Tibial nerve (tissue), 4 donors: ENCODE data around the gene STRN3. TPM values are rescaled to one million over a fixed set of nuclear protein-coding genes. Genes with fewer than 3 reads are reported as not detected.

ENCODE experiments used
- DNase-seq, 2 donors: peaks; one replicate each; pipeline ENCODE4 v3.0.0-alpha.2; 2019; ENCODE audit warnings: low spot score in 2 of 2
- H3K27ac ChIP-seq, 4 donors: fragments of 200-600 bp; sonication (generic) in 3 of 4; one replicate each; pipeline ENCODE4 v1.5.1; 2017 to 2019; ENCODE audit warnings: mild to moderate bottlenecking in 1 of 4
- H3K27me3 ChIP-seq, 2 donors: fragments of 200-600 bp; sonication (generic) in 1 of 2; one replicate each; pipeline versions ENCODE4 v1.5.1 to v1.6.0; 2017 to 2019
- H3K36me3 ChIP-seq, 3 donors: fragments of 200-600 bp; sonication (generic); one replicate each; pipeline ENCODE4 v1.5.1; 2018 to 2019
- H3K4me1 ChIP-seq, 4 donors: fragments of 200-600 bp; sonication (generic) in 3 of 4; one replicate each; pipeline ENCODE4 v1.5.1; 2017 to 2019
- H3K4me3 ChIP-seq, 4 donors: fragments of 200-600 bp; sonication (generic) in 3 of 4; one replicate each; pipeline ENCODE4 v1.5.1; 2017 to 2019; ENCODE audit warnings: mild to moderate bottlenecking in 1 of 4, moderate library complexity in 1 of 4
- H3K9me3 ChIP-seq, 4 donors: fragments of 200-600 bp; sonication (generic) in 3 of 4; one replicate each; pipeline ENCODE4 v1.5.1; 2017 to 2019
- EP300 ChIP-seq, 2 donors: sonication (generic); formaldehyde crosslinking; IDR thresholded peaks; one replicate each; pipeline ENCODE4 v1.6.1; 2017; ENCODE audit warnings: antibody characterized with exemption in 2 of 2, mild to moderate bottlenecking in 1 of 2
- POLR2A ChIP-seq, 2 donors: fragments of 450-650 bp; IDR thresholded peaks; one replicate each; pipeline ENCODE4 v1.6.1; 2017; ENCODE audit warnings: antibody characterized with exemption in 2 of 2, mild to moderate bottlenecking in 2 of 2, moderate library complexity in 2 of 2
- WGBS, 2 donors: methylation state at CpG; one replicate each; pipeline ENCODE4 v1.1.5; 2018; 5-methylcytosine and 5-hydroxymethylcytosine counted together
- total RNA-seq, 4 donors: library from RNA; depleted of rRNA; stranded (reverse); fragments of >200 nt; gene quantifications; one replicate each; pipeline ENCODE4 v1.1.0, GENCODE V29; 2016
- TF ChIP-seq, protein P1 (sequence below), 5 experiments: fragments of 200-600 bp in 3 of 5; fragments of 450-650 bp in 2 of 5; sonication (generic) in 3 of 5; IDR thresholded peaks; one replicate each; pipeline ENCODE4 v1.5.1; 2016 to 2019; ENCODE audit warnings: antibody characterized with exemption in 5 of 5, mild to moderate bottlenecking in 3 of 5, moderate library complexity in 2 of 5

STRN3 gene, protein sequence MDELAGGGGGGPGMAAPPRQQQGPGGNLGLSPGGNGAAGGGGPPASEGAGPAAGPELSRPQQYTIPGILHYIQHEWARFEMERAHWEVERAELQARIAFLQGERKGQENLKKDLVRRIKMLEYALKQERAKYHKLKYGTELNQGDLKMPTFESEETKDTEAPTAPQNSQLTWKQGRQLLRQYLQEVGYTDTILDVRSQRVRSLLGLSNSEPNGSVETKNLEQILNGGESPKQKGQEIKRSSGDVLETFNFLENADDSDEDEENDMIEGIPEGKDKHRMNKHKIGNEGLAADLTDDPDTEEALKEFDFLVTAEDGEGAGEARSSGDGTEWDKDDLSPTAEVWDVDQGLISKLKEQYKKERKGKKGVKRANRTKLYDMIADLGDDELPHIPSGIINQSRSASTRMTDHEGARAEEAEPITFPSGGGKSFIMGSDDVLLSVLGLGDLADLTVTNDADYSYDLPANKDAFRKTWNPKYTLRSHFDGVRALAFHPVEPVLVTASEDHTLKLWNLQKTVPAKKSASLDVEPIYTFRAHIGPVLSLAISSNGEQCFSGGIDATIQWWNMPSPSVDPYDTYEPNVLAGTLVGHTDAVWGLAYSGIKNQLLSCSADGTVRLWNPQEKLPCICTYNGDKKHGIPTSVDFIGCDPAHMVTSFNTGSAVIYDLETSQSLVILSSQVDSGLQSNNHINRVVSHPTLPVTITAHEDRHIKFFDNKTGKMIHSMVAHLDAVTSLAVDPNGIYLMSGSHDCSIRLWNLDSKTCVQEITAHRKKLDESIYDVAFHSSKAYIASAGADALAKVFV
- total RNA-seq, result 10 to 100 TPM; 33.5 to 68.8 (median 57.0) TPM

DNA sequence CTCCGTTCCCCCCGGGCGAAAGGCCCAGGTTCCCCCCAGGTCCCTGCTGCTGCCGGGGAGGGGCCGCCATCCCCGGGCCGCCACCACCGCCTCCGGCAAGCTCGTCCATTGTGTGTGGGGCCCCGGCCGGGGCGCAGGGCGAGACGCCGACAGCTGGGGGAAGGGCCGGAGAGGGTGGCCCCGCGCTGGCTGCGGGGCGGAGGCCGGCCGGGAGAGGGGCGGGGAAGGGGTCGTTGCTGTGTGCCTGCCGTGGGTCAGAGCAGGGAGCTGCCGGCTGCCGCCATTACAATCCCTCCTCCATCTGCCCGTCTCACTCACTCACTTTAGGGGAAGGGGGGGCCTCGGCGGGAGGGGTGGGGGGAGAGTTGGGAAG lies at the start of gene STRN3:
TSS of gene STRN3 (minus strand) at position 303 of the 373 bp plus-strand sequence. CDS start at position 109, 194 bp downstream.
- DNase-seq, result no peak
- Histone ChIP-seq H3K27me3 (no peaks in the 10 kb centered on the region), H3K27ac (peak within 1 kb of the TSS; percentile 99 to 100 (median 100)), H3K36me3 (peaks cover 0 to 2% (median 0%) of the 10 kb centered on the region in 3 donors), H3K9me3 (no peaks in the 10 kb centered on the region), H3K4me3 (peak within 1 kb of the TSS; percentile 66 to 99 (median 90)), H3K4me1 (peaks cover 0 to 44% (median 9%) of the 10 kb centered on the region in 4 donors)
- TF ChIP-seq POLR2A (IDR thresholded peaks at IDR 0.05), result no peak
- TF ChIP-seq EP300 (IDR thresholded peaks at IDR 0.05), result no peak
- TF ChIP-seq, protein P1, sequence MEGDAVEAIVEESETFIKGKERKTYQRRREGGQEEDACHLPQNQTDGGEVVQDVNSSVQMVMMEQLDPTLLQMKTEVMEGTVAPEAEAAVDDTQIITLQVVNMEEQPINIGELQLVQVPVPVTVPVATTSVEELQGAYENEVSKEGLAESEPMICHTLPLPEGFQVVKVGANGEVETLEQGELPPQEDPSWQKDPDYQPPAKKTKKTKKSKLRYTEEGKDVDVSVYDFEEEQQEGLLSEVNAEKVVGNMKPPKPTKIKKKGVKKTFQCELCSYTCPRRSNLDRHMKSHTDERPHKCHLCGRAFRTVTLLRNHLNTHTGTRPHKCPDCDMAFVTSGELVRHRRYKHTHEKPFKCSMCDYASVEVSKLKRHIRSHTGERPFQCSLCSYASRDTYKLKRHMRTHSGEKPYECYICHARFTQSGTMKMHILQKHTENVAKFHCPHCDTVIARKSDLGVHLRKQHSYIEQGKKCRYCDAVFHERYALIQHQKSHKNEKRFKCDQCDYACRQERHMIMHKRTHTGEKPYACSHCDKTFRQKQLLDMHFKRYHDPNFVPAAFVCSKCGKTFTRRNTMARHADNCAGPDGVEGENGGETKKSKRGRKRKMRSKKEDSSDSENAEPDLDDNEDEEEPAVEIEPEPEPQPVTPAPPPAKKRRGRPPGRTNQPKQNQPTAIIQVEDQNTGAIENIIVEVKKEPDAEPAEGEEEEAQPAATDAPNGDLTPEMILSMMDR (IDR thresholded peaks at IDR 0.05), result no peak
- 0% methylated on average over 4 to 18 of the region's 31 CpGs for WGBS, 2 donors

DNA sequence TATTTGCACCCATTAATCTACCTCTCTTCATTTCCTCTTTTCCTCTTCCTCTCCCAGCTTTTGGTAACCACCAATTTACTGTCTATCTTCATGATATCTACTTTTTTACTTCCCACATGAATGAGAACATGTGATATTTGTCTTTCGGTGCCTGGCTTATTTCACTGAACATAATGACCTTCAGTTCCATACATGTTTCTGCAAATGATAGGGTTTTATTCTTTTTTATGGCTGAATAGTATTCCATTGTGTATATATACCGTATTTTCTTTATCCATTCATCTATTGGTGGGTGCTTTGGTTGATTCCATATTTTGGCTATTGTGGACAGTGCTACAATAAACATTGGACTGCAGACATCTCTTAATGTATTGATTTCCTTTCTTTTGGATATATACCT lies 49.0 kb upstream of the STRN3 start:
- Histone ChIP-seq H3K9me3 (no peaks in the 10 kb centered on the region), H3K4me3 (no peak overlapping the region), H3K4me1 (peaks cover 0 to 6% (median 0%) of the 10 kb centered on the region in 4 donors), H3K27ac (no peak overlapping the region), H3K27me3 (no peaks in the 10 kb centered on the region), H3K36me3 (peaks cover 0 to 44% (median 0%) of the 10 kb centered on the region in 3 donors)
- WGBS, 2 donors, result 92 to 96% methylated on average over 2 of the region's 2 CpGs
- TF ChIP-seq POLR2A (IDR thresholded peaks at IDR 0.05), result no peak
- no peak for TF ChIP-seq EP300 (IDR thresholded peaks at IDR 0.05)
- TF ChIP-seq, protein P1 (IDR thresholded peaks at IDR 0.05), result no peak
- DNase-seq, result no peak

DNA sequence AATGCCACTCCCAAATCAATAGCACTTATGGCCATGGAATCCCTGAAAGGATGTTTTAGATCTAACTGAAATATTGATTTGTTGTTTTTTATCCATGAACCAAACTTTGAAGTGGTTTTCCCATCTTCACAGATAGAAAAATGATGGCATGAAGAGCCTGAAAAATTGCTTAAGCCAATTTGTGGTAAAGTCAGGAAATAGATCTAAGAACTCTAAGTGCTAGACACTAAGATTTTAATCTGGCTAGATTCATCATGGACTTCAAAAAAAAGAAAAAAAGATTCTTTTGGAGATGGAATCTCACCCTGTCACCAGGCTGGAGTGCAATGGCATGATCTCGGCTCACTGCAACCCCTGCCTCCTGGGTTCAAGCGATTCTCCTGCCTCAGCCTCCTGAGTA lies 45.0 kb upstream of the STRN3 start:
- 96 to 98% methylated on average over 2 of the region's 2 CpGs for WGBS, 2 donors
- TF ChIP-seq, protein P1 (IDR thresholded peaks at IDR 0.05), result no peak
- no peak for TF ChIP-seq POLR2A (IDR thresholded peaks at IDR 0.05)
- no peak for TF ChIP-seq EP300 (IDR thresholded peaks at IDR 0.05)
- H3K4me1 ChIP-seq, result peaks cover 0 to 6% (median 0%) of the 10 kb centered on the region in 4 donors
- no peaks in the 10 kb centered on the region for H3K27me3 ChIP-seq
- H3K4me3 ChIP-seq, result no peak overlapping the region
- no peak for DNase-seq
- H3K36me3 ChIP-seq, result peaks cover 0 to 53% (median 0%) of the 10 kb centered on the region in 3 donors
- no peak overlapping the region for H3K27ac ChIP-seq
- no peaks in the 10 kb centered on the region for H3K9me3 ChIP-seq

DNA sequence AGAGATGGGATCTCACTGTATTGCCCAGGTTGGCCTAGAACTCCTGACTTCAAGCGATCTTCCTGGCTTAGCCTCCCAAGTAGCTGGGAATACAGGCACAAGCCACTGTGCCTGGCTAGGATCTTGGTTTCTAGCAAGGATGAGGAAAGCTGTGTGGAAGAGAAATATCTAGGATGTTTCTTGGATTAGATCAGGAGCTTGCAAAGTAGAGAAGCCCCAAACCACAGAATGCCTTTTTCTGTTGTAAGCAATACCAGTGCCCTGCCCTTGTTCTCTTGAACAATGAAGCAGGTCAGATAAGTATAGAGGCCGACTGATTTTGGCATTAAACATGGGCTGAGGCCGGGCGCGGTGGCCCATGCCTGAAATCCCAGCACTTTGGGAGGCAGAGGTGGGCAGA lies 44.3 kb upstream of the STRN3 start:
- 70 to 75% methylated on average over 5 of the region's 5 CpGs for WGBS, 2 donors
- TF ChIP-seq EP300 (IDR thresholded peaks at IDR 0.05) (no peak), POLR2A (IDR thresholded peaks at IDR 0.05) (no peak)
- TF ChIP-seq, protein P1 (IDR thresholded peaks at IDR 0.05), result no peak

More for the DNA sequence above, 44.3 kb upstream of the STRN3 start:
- peaks cover 0 to 6% (median 0%) of the 10 kb centered on the region in 4 donors for H3K4me1 ChIP-seq
- H3K4me3 ChIP-seq, result no peak overlapping the region
- H3K9me3 ChIP-seq, result no peaks in the 10 kb centered on the region
- peaks cover 0 to 52% (median 0%) of the 10 kb centered on the region in 3 donors for H3K36me3 ChIP-seq
- H3K27ac ChIP-seq, result no peak overlapping the region
- no peak for DNase-seq
- no peaks in the 10 kb centered on the region for H3K27me3 ChIP-seq
